ENCODE data around the gene CDH10. TPM values are rescaled to one million over a fixed set of nuclear protein-coding genes. Genes with fewer than 3 reads are reported as not detected.

The CDH10 gene
- polyA plus RNA-seq, 1 of the 3 experiments (the other 2 are of a cell fraction) = 0.10 TPM

- H3K4me1 ChIP-seq (ENCODE audit: control insufficient read depth in 1 of 2, insufficient read depth in 2 of 2, low read depth in 1 of 2, low read length in 1 of 2) = no peaks in the 10 kb centered on the region; a peak in 1 of 4 replicates
- TF ChIP-seq GATA2 (CRISPR knock-in tag; IDR thresholded peaks at IDR 0.05) (no peak), FOXM1 (IDR thresholded peaks at IDR 0.05; ENCODE audit: low read depth) (no peak), IRF3 (IDR thresholded peaks at IDR 0.05; ENCODE audit: low read depth, low read length) (no peak), MXI1 (IDR thresholded peaks at IDR 0.05; ENCODE audit: low read depth, low read length) (no peak), RXRA (IDR thresholded peaks at IDR 0.05; ENCODE audit: borderline replicate concordance, low read depth) (no peak), SIN3A (IDR thresholded peaks at IDR 0.05; ENCODE audit: borderline replicate concordance, low read depth, low read length) (no peak), RAD21 (IDR thresholded peaks at IDR 0.05; ENCODE audit: low read length) (no peak), YY1 (IDR thresholded peaks at IDR 0.05; ENCODE audit: low read depth) (no peak), USF2 (IDR thresholded peaks at IDR 0.05; ENCODE audit: borderline replicate concordance, low read depth, low read length) (no peak), TAF1 (IDR thresholded peaks at IDR 0.05; ENCODE audit: borderline replicate concordance, low read depth, low read length) (no peak), EZH2phosphoT487 (IDR thresholded peaks at IDR 0.05; ENCODE audit: borderline replicate concordance, low read depth) (no peak), SMC3 (IDR thresholded peaks at IDR 0.05; ENCODE audit: low read depth, low read length) (no peak), CHD2 (IDR thresholded peaks at IDR 0.05; ENCODE audit: low read length, partially characterized antibody) (no peak), NFIC (IDR thresholded peaks at IDR 0.05; ENCODE audit: borderline replicate concordance) (no peak)
- H3K9me3 ChIP-seq = no peaks in the 10 kb centered on the region
- WGBS (ENCODE audit: low lambda C conversion rate) = 43% methylated on average over 2 of the region's 2 CpGs
- H3F3A ChIP-seq (replicated peaks; ENCODE audit: insufficient read depth) = no peaks in the 10 kb centered on the region
- POLR2A ChIA-PET = no interaction called here
- no peak overlapping the region for H3K4me2 ChIP-seq
- no peak overlapping the region for H3K4me3 ChIP-seq (ENCODE audit: low read depth in 2 of 2, low read length in 1 of 2)
- no peak overlapping the region for H2AFZ ChIP-seq (ENCODE audit: low read depth)
- no peak for DNase-seq
- no peaks in the 10 kb centered on the region for H4K20me1 ChIP-seq (ENCODE audit: insufficient read depth)
- no peaks in the 10 kb centered on the region for H3K36me3 ChIP-seq (replicated peaks in 1 of 2; ENCODE audit: control insufficient read depth in 1 of 2, insufficient read depth in 2 of 2, low read length in 1 of 2)
- no peaks in the 10 kb centered on the region for H3K79me2 ChIP-seq (ENCODE audit: insufficient read depth)
- CTCF ChIA-PET = no interaction called here
- H3K9me2 ChIP-seq = no peaks in the 10 kb centered on the region
- H3K27ac ChIP-seq (ENCODE audit: low read depth in 2 of 2, low read length in 1 of 2) = no peak overlapping the region
- no peaks in the 10 kb centered on the region for H3K27me3 ChIP-seq (ENCODE audit: insufficient read depth)
- no peak overlapping the region for H3K9ac ChIP-seq
These were observed 109.1 kb downstream of the CDH10 start for GRCh38 chr5:24535646-24536045.

GRCh38 chr5:24530906-24531305 is 113.9 kb downstream of the CDH10 start:
- no peaks in the 10 kb centered on the region for H3K4me1 ChIP-seq (ENCODE audit: control insufficient read depth in 1 of 2, insufficient read depth in 2 of 2, low read depth in 1 of 2, low read length in 1 of 2)
- DNase-seq = no peak
- WGBS (ENCODE audit: low lambda C conversion rate) = 3% methylated on average over 1 of the region's 1 CpG
- CTCF ChIA-PET = no interaction called here
- POLR2A ChIA-PET = no interaction called here
- H4K20me1 ChIP-seq (ENCODE audit: insufficient read depth) = no peaks in the 10 kb centered on the region
- H2AFZ ChIP-seq (ENCODE audit: low read depth) = no peak overlapping the region
- H3K4me2 ChIP-seq = no peak overlapping the region
- H3K79me2 ChIP-seq (ENCODE audit: insufficient read depth) = no peaks in the 10 kb centered on the region
- H3F3A ChIP-seq (replicated peaks; ENCODE audit: insufficient read depth) = no peaks in the 10 kb centered on the region
- H3K9me2 ChIP-seq = no peaks in the 10 kb centered on the region
- H3K27ac ChIP-seq (ENCODE audit: low read depth in 2 of 2, low read length in 1 of 2) = no peak overlapping the region
- H3K4me3 ChIP-seq (ENCODE audit: low read depth in 2 of 2, low read length in 1 of 2) = no peak overlapping the region
- H3K27me3 ChIP-seq (ENCODE audit: insufficient read depth) = no peaks in the 10 kb centered on the region
- H3K9ac ChIP-seq = no peak overlapping the region
- no peaks in the 10 kb centered on the region for H3K9me3 ChIP-seq
- no peaks in the 10 kb centered on the region for H3K36me3 ChIP-seq (replicated peaks in 1 of 2; ENCODE audit: control insufficient read depth in 1 of 2, insufficient read depth in 2 of 2, low read length in 1 of 2)
- TF ChIP-seq TAF1 (IDR thresholded peaks at IDR 0.05; ENCODE audit: borderline replicate concordance, low read depth, low read length) (no peak), CTCF (IDR thresholded peaks at IDR 0.05) (no peak), RXRA (IDR thresholded peaks at IDR 0.05; ENCODE audit: borderline replicate concordance, low read depth) (no peak), POLR2AphosphoS5 (IDR thresholded peaks at IDR 0.05; ENCODE audit: low read depth, low read length) (no peak), CHD2 (IDR thresholded peaks at IDR 0.05; ENCODE audit: low read length, partially characterized antibody) (no peak), MXI1 (IDR thresholded peaks at IDR 0.05; ENCODE audit: low read depth, low read length) (no peak), YY1 (IDR thresholded peaks at IDR 0.05; ENCODE audit: low read depth) (no peak), TCF12 (IDR thresholded peaks at IDR 0.05) (no peak), IRF3 (IDR thresholded peaks at IDR 0.05; ENCODE audit: low read depth, low read length) (no peak), ELF1 (IDR thresholded peaks at IDR 0.05) (no peak), NRF1 (IDR thresholded peaks at IDR 0.05; ENCODE audit: low read depth, low read length) (no peak), ZBTB33 (IDR thresholded peaks at IDR 0.05; ENCODE audit: borderline replicate concordance, low read depth) (no peak), RAD21 (IDR thresholded peaks at IDR 0.05; ENCODE audit: low read length) (no peak)
